ENCODE data around the gene DCAF7.

DNA sequence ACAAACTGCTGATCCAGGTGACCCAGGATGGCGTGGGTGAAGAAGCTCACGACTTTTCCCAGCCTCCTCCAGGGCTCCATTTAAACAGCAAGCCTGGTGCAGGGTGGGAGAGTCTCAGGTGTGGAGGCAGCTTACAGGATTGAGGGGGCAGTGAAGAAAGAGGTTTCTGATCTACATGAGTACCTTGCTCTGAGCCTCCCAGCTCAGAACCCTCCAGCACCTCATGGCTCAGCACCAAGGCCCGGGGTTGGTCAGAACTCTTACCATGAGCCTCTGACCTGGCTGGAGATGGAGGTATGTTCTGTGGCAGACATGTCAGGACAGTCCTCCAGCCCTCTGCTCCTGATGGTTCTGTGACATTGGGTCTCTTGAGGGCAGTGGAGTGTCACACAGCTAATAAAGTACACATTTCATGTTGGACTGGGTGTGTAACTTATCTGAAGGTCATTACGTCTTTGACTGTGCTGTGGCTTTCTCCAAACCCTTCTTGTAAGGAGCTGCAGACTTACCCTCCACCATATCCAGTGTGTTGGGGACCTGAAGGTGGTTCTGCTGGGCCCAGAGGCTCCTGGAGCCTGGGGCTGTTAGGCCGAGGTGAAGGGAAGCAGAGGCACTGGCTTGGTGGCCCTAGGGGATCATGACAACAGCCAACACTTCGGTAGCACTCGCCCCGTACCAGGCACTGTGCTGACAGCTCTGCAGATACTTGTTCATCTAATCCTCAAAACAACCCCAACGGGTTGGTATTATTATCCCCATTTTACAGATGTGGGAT, 3.8 kb upstream of the DCAF7 start:
- TF ChIP-seq, protein P1, sequence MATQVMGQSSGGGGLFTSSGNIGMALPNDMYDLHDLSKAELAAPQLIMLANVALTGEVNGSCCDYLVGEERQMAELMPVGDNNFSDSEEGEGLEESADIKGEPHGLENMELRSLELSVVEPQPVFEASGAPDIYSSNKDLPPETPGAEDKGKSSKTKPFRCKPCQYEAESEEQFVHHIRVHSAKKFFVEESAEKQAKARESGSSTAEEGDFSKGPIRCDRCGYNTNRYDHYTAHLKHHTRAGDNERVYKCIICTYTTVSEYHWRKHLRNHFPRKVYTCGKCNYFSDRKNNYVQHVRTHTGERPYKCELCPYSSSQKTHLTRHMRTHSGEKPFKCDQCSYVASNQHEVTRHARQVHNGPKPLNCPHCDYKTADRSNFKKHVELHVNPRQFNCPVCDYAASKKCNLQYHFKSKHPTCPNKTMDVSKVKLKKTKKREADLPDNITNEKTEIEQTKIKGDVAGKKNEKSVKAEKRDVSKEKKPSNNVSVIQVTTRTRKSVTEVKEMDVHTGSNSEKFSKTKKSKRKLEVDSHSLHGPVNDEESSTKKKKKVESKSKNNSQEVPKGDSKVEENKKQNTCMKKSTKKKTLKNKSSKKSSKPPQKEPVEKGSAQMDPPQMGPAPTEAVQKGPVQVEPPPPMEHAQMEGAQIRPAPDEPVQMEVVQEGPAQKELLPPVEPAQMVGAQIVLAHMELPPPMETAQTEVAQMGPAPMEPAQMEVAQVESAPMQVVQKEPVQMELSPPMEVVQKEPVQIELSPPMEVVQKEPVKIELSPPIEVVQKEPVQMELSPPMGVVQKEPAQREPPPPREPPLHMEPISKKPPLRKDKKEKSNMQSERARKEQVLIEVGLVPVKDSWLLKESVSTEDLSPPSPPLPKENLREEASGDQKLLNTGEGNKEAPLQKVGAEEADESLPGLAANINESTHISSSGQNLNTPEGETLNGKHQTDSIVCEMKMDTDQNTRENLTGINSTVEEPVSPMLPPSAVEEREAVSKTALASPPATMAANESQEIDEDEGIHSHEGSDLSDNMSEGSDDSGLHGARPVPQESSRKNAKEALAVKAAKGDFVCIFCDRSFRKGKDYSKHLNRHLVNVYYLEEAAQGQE (IDR thresholded peaks at IDR 0.05; ENCODE audit: insufficient read depth in 1 of 2, low read depth in 2 of 2, low read length in 2 of 2), result no peak
- TF ChIP-seq POLR2AphosphoS5 (IDR thresholded peaks at IDR 0.05; ENCODE audit: low read depth, low read length) (no peak), TAF1 (IDR thresholded peaks at IDR 0.05; ENCODE audit: borderline replicate concordance, insufficient read depth, low read length) (no peak), SIN3A (IDR thresholded peaks at IDR 0.05; ENCODE audit: borderline replicate concordance, insufficient read depth, low read length) (no peak), FOXP2 (optimal IDR thresholded peaks at IDR 0.05; ENCODE audit: borderline replicate concordance, extremely low read depth, extremely low read length, insufficient read depth) (no peak)

Measured in PFSK-1 (cell line).